Motor neuron (in vitro differentiated cells): ENCODE results near the gene UPF3B. TPM values are rescaled to one million over a fixed set of nuclear protein-coding genes. Genes with fewer than 3 reads are reported as not detected.
A peak's percentile ranks its signal among the peaks of the same experiment; 100 is the strongest.
"Not testable (repeated sequence)": the region's sequence is repeated elsewhere in the genome, so short reads cannot be mapped to it uniquely, and the experiment has no call there.

ENCODE experiments used
- ATAC-seq, 8 experiments: fragments of 200-7000 bp; cut with Tn5 transposase; replicated peaks in 6 of 8; 2 replicates each; pipeline ENCODE4 v1.8.0; 2021; ENCODE audit warnings: mild to moderate bottlenecking in 8 of 8, moderate library complexity in 8 of 8
- H3K27ac ChIP-seq, 2 donors: fragments of 250-450 bp; sonication (Bioruptor Pico); 2 replicates each; pipeline ENCODE4 v1.9.0; 2021; ENCODE audit warnings: antibody characterized with exemption in 2 of 2, mild to moderate bottlenecking in 2 of 2, moderate library complexity in 1 of 2
- H3K4me1 ChIP-seq, 2 donors: fragments of 250-450 bp; sonication (Bioruptor Pico); replicated peaks in 1 of 2; 2 replicates each; pipeline ENCODE4 v1.6.1; 2021; ENCODE audit warnings: antibody characterized with exemption in 2 of 2, mild to moderate bottlenecking in 2 of 2, moderate library complexity in 1 of 2
- H3K4me3 ChIP-seq, 5 donors: fragments of 250-450 bp; sonication (Bioruptor Pico); 2 replicates each; pipeline ENCODE4 v1.9.0; 2021; ENCODE audit warnings: antibody characterized with exemption in 5 of 5, mild to moderate bottlenecking in 5 of 5, moderate library complexity in 4 of 5
- WGBS, 10 experiments: fragments of 450-650 bp; shearing (Covaris generic); methylation state at CpG; one replicate each; pipeline ENCODE4 v1.0.0; 2022; 5-methylcytosine and 5-hydroxymethylcytosine counted together
- in situ Hi-C, 9 experiments: fragments of 400-800 bp; cut with MboI; loops; one replicate each; pipeline ENCODE4 v1.15.0; 2021; ENCODE audit warnings: low sequenced_read_pairs in 9 of 9, low pct_unique_long_range_greater_than_20kb in 2 of 9; ENCODE audit not compliant: unreplicated experiment in 9 of 9
- total RNA-seq, 8 experiments: library from RNA; unstranded; fragments of 300-600 nt; gene quantifications; 2 replicates each; pipeline versions ENCODE4 v1.2.3 to v1.2.4, GENCODE V29; 2022

UPF3B gene, protein sequence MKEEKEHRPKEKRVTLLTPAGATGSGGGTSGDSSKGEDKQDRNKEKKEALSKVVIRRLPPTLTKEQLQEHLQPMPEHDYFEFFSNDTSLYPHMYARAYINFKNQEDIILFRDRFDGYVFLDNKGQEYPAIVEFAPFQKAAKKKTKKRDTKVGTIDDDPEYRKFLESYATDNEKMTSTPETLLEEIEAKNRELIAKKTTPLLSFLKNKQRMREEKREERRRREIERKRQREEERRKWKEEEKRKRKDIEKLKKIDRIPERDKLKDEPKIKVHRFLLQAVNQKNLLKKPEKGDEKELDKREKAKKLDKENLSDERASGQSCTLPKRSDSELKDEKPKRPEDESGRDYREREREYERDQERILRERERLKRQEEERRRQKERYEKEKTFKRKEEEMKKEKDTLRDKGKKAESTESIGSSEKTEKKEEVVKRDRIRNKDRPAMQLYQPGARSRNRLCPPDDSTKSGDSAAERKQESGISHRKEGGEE
- total RNA-seq, result 10 to 100 TPM; 11.9 to 28.7 (median 16.3) TPM

GRCh38 chrX:119852382-119853353 lies at the start of gene UPF3B:
TSS of gene UPF3B (minus strand) at chrX:119852963. CDS start at chrX:119852928, 35 bp downstream.
- Histone ChIP-seq H3K27ac (peak within 1 kb of the TSS; percentile 88 to 94), H3K4me1 (no peaks in the 10 kb centered on the region), H3K4me3 (peak within 1 kb of the TSS; percentile 59 to 94 (median 90))
- ATAC-seq, result peak; percentile 92 to 99 (median 96)
- 0 to 20% (median 14%) methylated on average over 1 to 8 of the region's 54 CpGs; no CpG with 5 or more reads in 7 of the 10 experiments for WGBS, 10 experiments
- in situ Hi-C loops, result no loop called here

GRCh38 chrX:119900976-119901375 lies 48.2 kb upstream of the UPF3B start:
- in situ Hi-C loops, result no loop called here
- H3K27ac ChIP-seq, result no peak overlapping the region
- H3K4me3 ChIP-seq, result no peak overlapping the region
- H3K4me1 ChIP-seq, result no peaks in the 10 kb centered on the region
- WGBS, 10 experiments, result 0 to 80% (median 33%) methylated on average over 1 of the region's 1 CpG; no CpG with 5 or more reads in 5 of the 10 experiments
- ATAC-seq, result no peak

GRCh38 chrX:119899125-119899524 lies 46.4 kb upstream of the UPF3B start:
- H3K4me3 ChIP-seq, result no peak overlapping the region
- H3K27ac ChIP-seq, result no peak overlapping the region
- no CpG with 5 or more reads among the region's 2 CpGs for WGBS, 10 experiments
- peak in 3 of 8 experiments; percentile 45 to 52 (median 49) for ATAC-seq
- no peaks in the 10 kb centered on the region for H3K4me1 ChIP-seq
- in situ Hi-C loops, result no loop called here

- in situ Hi-C loops, result no loop called here
- no peaks in the 10 kb centered on the region for H3K4me1 ChIP-seq
- no peak within 1 kb of the TSS for H3K4me3 ChIP-seq
- ATAC-seq, result peak in 5 of 8 experiments; percentile 14 to 96 (median 78)
- H3K27ac ChIP-seq, result no peak within 1 kb of the TSS
- 0 to 83% (median 20%) methylated on average over 1 to 2 of the region's 4 CpGs; no CpG with 5 or more reads in 7 of the 10 experiments for WGBS, 10 experiments
These were observed 43.1 kb upstream of the UPF3B start, which contains the start of gene AKAP14 for GRCh38 chrX:119895843-119896326. TSS of gene AKAP14 (plus strand) at chrX:119895893. CDS start at chrX:119903224, 7,331 bp downstream.

- ATAC-seq, H3K27ac ChIP-seq, H3K4me3 ChIP-seq, in situ Hi-C loops, H3K4me1 ChIP-seq: not testable (repeated sequence)
- WGBS, 10 experiments, result 20 to 49% (median 30%) methylated on average over 1 to 4 of the region's 16 CpGs; no CpG with 5 or more reads in 7 of the 10 experiments
These were observed 39.4 kb upstream of the UPF3B start for GRCh38 chrX:119891961-119892692.

DNA sequence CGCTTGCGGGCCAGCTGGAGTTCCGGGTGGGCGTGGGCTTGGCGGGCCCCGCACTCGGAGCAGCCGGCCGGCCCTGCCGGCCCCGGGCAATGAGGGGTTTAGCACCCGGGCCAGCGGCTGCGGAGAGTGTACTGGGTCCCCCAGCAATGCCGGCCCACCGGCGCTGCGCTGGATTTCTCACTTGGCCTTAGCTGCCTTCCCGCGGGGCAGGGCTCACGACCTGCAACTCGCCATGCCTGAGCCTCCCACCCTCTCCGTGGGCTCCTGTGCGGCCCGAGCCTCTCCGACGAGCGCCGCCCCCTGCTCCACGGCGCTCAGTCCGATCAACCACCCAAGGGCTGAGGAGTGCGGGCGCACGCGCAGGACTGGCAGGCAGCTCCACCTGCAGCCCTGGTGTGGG lies 37.9 kb upstream of the UPF3B start:
- in situ Hi-C loops, H3K4me1 ChIP-seq: not testable (repeated sequence)
- WGBS, 10 experiments, result no CpG with 5 or more reads among the region's 36 CpGs

DNA sequence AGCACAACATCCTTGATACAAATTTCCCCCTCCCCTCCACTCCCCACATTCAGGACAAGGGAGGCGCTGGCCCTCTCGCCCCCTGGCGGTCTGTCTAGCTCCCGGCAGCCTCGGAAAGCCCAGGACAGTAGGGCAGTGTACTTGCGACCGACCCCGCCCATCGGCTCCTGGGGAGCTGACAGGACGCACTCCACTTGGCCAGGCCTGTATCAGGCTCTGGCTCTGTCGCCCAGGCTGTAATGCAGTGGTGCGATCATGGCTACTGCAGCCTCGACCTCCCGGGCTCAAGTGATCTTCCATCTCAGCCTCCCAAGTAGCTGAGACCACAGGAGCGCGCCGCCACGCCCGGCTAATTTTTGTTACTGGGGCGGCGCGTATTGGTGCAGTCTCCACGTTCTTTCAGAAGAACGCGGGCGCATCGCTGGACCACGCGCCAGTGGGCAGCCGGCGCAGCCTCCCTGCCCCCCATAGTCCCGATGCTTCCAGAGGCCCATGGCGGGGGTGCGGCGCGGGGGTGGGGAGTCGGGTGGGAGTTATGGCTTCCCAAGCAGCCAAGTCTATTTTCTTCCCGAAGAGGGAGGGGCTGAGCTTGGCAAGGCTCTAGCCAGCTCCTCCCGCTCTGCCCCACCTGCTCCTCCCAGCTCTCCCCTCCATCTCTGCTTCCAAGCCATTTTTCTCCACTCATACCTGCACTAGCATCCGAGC lies 35.1 kb upstream of the UPF3B start:
- in situ Hi-C loops, result no loop called here
- peak; percentile 15 to 98 (median 51) for ATAC-seq
- H3K4me1 ChIP-seq, result no peaks in the 10 kb centered on the region
- WGBS, 10 experiments, result 20% methylated on average over 1 of the region's 40 CpGs; no CpG with 5 or more reads in 9 of the 10 experiments
- H3K4me3 ChIP-seq, result no peak overlapping the region
- no peak overlapping the region for H3K27ac ChIP-seq

More for the DNA sequence above, 37.9 kb upstream of the UPF3B start:
- not testable (repeated sequence) for ATAC-seq, H3K4me3 ChIP-seq, H3K27ac ChIP-seq

GRCh38 chrX:119885554-119886428 lies 33.0 kb upstream of the UPF3B start:
- in situ Hi-C loops, result no loop called here
- no peak overlapping the region for H3K4me3 ChIP-seq
- no peaks in the 10 kb centered on the region for H3K4me1 ChIP-seq
- 46 to 100% (median 60%) methylated on average over 3 to 9 of the region's 11 CpGs; no CpG with 5 or more reads in 6 of the 10 experiments for WGBS, 10 experiments
- H3K27ac ChIP-seq, result no peak overlapping the region
- no peak for ATAC-seq

DNA sequence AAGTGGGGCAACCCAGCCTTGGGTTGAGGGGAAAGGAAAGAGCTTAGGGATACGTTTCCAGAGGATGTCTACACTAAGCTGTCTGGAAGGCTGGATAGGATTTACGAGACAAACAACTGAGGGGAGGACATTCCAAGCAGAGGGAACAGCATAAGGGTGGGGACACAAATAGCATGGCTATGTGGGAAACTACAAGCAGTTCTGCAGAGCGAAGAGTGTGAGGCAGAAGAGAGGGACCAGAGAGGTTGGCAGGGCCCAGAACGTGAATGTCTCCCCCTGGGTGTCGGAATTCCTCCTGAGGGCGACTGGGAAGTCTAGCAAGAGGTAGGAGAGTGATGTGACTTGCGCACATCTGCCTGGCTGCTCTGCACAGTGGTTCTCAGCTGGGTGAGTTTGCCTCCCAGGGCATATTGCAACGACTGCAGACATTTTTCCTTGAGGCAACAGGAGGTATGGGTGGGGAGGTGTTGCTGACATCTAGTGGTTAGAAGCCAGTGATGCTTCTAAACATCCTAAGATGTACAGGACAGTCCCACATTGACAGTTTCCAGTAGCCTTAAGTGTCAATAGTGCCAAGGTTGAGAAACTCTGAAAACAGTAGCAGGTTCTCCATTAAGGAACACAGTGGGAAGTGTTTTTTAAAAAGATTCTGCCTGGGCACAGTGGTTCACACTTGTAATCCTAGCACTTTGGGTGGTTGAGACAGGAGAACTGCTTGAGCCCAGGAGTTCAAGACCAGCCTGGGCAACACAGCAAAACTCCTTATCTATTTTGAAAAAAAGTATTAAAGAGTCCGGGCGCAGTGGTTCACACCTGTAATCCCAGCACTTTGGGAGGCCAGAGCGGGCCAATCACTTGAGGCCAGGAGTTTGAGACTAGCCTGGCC lies 28.0 kb upstream of the UPF3B start:
- Histone ChIP-seq H3K27ac (no peak overlapping the region), H3K4me1 (no peaks in the 10 kb centered on the region), H3K4me3 (no peak overlapping the region)
- WGBS, 10 experiments, result 17 to 90% (median 60%) methylated on average over 1 to 5 of the region's 11 CpGs; no CpG with 5 or more reads in 5 of the 10 experiments
- in situ Hi-C loops, result no loop called here
- ATAC-seq, result peak; percentile 78 to 97 (median 90)

DNA sequence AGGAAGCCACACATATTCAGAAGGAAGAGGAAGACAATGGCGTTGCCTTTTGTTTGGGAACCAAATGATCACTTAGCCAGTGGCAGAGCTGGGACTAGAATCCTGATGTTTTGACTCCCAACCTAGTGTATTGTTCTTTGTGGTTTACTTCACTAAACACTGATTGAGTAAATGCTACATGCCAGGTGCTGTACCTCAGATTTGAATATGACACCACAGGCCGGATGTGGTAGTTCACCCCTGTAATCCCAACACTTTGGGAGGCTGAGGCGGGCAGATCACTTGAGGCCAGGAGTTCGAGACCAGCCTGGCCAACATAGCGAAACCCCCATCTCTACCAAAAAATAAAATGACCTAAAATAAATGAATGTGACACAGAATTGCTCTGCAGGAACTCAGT lies 27.3 kb upstream of the UPF3B start:
- ATAC-seq, result no peak
- H3K4me3 ChIP-seq, result no peak overlapping the region
- in situ Hi-C loops, result no loop called here
- H3K27ac ChIP-seq, result no peak overlapping the region
- no peaks in the 10 kb centered on the region for H3K4me1 ChIP-seq
- WGBS, 10 experiments, result 49 to 100% (median 95%) methylated on average over 1 to 5 of the region's 5 CpGs; no CpG with 5 or more reads in 7 of the 10 experiments
